MM.1S (cell line): ENCODE data around the gene LMLN.

Experiments
- CTCF ChIP-seq: fragments of 300-600 bp; sonication (generic); IDR thresholded peaks from 2 replicates; pipeline ENCODE4 v1.5.1; 2016; ENCODE audit warnings: antibody characterized with exemption, low read length, mixed read lengths
- EZH2 ChIP-seq: fragments of 300-600 bp; sonication (generic); optimal IDR thresholded peaks from 2 replicates; pipeline ENCODE3; 2017; ENCODE audit warnings: low read depth, mild to moderate bottlenecking, antibody characterized with exemption, low read length, mixed read lengths

DNA sequence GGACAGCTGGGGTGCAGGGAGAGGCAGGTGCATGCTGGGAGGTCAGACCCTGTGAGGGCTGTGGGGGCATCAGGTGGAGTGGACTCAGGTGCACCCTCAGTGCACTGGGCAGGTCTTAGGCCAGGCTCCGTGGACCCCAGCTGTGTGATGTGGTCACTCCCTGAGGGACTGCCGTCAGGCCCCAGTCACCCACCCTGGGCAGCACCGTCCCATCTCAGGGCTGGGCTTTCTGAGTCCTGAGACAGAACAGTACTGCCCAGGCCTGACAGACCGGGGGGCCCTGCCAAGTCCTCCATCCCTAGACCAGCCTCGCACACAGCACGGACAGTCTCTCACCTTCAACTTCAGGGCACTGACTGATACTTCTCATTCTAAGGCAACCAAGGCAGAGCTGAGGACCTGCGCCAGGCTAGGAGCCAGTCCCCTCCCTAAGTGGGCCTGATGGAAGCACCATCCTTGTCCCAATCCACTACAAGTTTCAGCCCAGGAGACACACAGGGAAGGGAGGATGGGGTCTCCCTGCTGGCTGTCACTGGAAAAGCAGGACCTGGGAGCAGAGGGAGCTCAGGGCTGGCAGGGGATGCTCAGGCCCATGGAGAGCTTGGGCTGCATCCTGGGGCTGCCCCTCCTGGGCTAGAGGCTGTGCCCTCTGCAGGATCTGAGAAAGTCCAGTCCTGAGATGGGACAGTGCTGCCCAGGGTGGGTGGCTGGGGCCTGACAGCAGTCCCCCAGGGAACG lies 86.3 kb downstream of the LMLN start:
- TF ChIP-seq CTCF, result no peak
- TF ChIP-seq EZH2, result no peak
